SK-N-SH (cell line): ENCODE data around the gene DCAF17.

Experiments
- CTCF ChIP-seq: fragments of 200-600 bp; sonication (generic); IDR thresholded peaks from 2 replicates; pipeline ENCODE4 v1.6.1; 2017; ENCODE audit warnings: antibody characterized with exemption, mild to moderate bottlenecking, moderate library complexity
- EP300 ChIP-seq, 2 experiments: IDR thresholded peaks; 2 replicates each; pipeline versions ENCODE4 v1.4.0 to v1.6.1; 2012; ENCODE audit warnings: borderline replicate concordance in 1 of 2, low read depth in 1 of 2, low read length in 1 of 2
- GATA2 ChIP-seq: sonication (generic); formaldehyde crosslinking; IDR thresholded peaks from 2 replicates; pipeline ENCODE4 v1.5.0; 2020; ENCODE audit warnings: mild to moderate bottlenecking, missing genetic modification reagents
- JUND ChIP-seq: IDR thresholded peaks from 2 replicates; pipeline ENCODE4 v1.4.0; 2012
- MAX ChIP-seq: IDR thresholded peaks from 2 replicates; pipeline ENCODE4 v1.4.0; 2012; ENCODE audit warnings: low read depth
- MXI1 ChIP-seq: IDR thresholded peaks from 2 replicates; pipeline ENCODE4 v1.6.1; 2012; ENCODE audit warnings: mild to moderate bottlenecking, low read depth, low read length, improper control_type of control experiment
- NRF1 ChIP-seq: IDR thresholded peaks from 2 replicates; pipeline ENCODE4 v1.6.1; 2012; ENCODE audit warnings: low read depth, mild to moderate bottlenecking, low read length
- PBX3 ChIP-seq: IDR thresholded peaks from 2 replicates; pipeline ENCODE4; 2012
- POLR2AphosphoS5 ChIP-seq: IDR thresholded peaks from 2 replicates; pipeline ENCODE4 v1.6.1; 2012; ENCODE audit warnings: low read depth, low read length
- RAD21 ChIP-seq: IDR thresholded peaks from 2 replicates; pipeline ENCODE4 v1.6.1; 2012; ENCODE audit warnings: mild to moderate bottlenecking, low read length
- RCOR1 ChIP-seq: fragments of 150-350 bp; IDR thresholded peaks from 2 replicates; pipeline ENCODE4 v1.6.1; 2017; ENCODE audit warnings: antibody characterized with exemption, low read length
- REST ChIP-seq: IDR thresholded peaks from 2 replicates; pipeline ENCODE4 v1.6.1; 2012; ENCODE audit warnings: mild to moderate bottlenecking, low read depth, low read length, moderate library complexity
- RXRA ChIP-seq: IDR thresholded peaks from 2 replicates; pipeline ENCODE4 v1.4.0; 2012; ENCODE audit warnings: low read depth, mild to moderate bottlenecking, borderline replicate concordance
- TF ChIP-seq, protein P1 (sequence below): fragments of 150-350 bp; IDR thresholded peaks from 2 replicates; pipeline ENCODE4 v1.6.1; 2017; ENCODE audit warnings: antibody characterized with exemption, low read length, low read depth, borderline replicate concordance

DNA sequence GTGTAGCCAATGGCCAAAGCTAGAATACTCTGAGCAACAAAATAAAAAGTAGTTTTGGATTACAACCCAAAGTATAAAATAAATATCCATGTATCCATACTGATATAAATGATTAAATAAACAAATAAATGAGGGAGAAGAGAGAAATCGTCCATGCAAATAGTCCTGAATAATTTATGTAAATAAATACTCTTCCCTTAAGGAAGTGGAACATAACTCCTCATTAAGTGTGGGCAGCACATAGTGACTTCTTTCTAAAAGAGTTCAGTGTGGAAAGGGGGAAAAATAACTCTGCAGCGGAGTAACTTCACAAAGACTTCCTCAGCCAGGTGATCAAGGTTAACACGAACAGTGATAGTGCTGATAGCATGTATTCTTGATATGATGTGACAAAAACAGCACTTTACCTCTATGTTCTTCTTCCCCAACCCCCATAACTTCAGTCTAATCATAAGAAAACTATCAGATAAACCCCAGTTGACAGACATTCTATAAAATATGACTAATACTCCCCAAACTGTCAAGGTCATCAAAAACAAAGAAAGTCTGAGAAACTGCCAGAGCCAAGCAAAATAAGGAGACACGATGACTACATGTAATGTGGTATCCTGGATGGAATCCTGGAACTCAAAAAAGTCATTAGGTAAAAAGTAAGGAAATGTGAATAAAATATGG lies 31.0 kb upstream of the DCAF17 start:
- TF ChIP-seq EP300 (IDR thresholded peaks at IDR 0.05; ENCODE audit: borderline replicate concordance in 1 of 2, low read depth in 1 of 2, low read length in 1 of 2) = no peak
- TF ChIP-seq, protein P1, sequence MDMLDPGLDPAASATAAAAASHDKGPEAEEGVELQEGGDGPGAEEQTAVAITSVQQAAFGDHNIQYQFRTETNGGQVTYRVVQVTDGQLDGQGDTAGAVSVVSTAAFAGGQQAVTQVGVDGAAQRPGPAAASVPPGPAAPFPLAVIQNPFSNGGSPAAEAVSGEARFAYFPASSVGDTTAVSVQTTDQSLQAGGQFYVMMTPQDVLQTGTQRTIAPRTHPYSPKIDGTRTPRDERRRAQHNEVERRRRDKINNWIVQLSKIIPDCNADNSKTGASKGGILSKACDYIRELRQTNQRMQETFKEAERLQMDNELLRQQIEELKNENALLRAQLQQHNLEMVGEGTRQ = no peak
- no peak for TF ChIP-seq CTCF
- no peak for TF ChIP-seq POLR2AphosphoS5
- TF ChIP-seq NRF1 = no peak
- no peak for TF ChIP-seq RAD21
- no peak for TF ChIP-seq REST
- no peak for TF ChIP-seq RXRA
- no peak for TF ChIP-seq MAX
- TF ChIP-seq JUND = no peak; the same call in 1 of the 2 replicates
- TF ChIP-seq GATA2 (CRISPR knock-in tag) = no peak
- TF ChIP-seq PBX3 = peak; percentile 69
- TF ChIP-seq MXI1 = no peak
- no peak for TF ChIP-seq RCOR1
